HepG2 (cell line): Measurements from ENCODE around the gene GMPPB. TPM values are rescaled to one million over a fixed set of nuclear protein-coding genes. Genes with fewer than 3 reads are reported as not detected.

Experiments
- ATAC-seq: fragments of 200-7000 bp; cut with Tn5 transposase; 3 replicates; pipeline ENCODE4 v1.9.1; 2020; ENCODE audit warnings: mild to moderate bottlenecking, moderate library complexity
- BruUV-seq: library from RNA; stranded (reverse); fragments of 400-500 nt; replicated peaks from 2 replicates; lab custom pipeline; 2021; lab: Mats Ljungman, UMichigan
- CTCF ChIA-PET: fragments of 300-600 bp; formaldehyde crosslinking; extraction: SDS; loops from one replicate; lab custom pipeline; 2021; ENCODE audit warnings: low total read pairs, inconsistent platforms, low intra/inter-chr PET ratio; lab: Yijun Ruan, JAX
- POLR2A ChIA-PET: fragments of 350-600 bp; sonication (Branson Sonifier 250); formaldehyde crosslinking; loops from one replicate; lab custom pipeline; 2020; ENCODE audit warnings: antibody characterized with exemption, inconsistent platforms; lab: Yijun Ruan, JAX
- DNase-seq: peaks from one replicate; pipeline ENCODE4 v3.0.0-alpha.2; 2015; ENCODE audit warnings: low spot score
- FAIRE-seq: peaks from 3 replicates; lab custom pipeline; 2011; peaks lifted over from hg19 to GRCh38; lab: Jason Lieb, UNC
- H2AFZ ChIP-seq: one replicate; pipeline ENCODE4 v1.6.1; 2011; ENCODE audit warnings: low read length, inconsistent platforms
- H3K27ac ChIP-seq: fragments of 300-600 bp; 3 replicates; pipeline ENCODE4 v1.8.0; 2011; ENCODE audit warnings: mixed run types, mild to moderate bottlenecking, mixed read lengths, low read length, inconsistent platforms; ENCODE audit not compliant: insufficient read depth; ENCODE audit errors: extremely low read length
- H3K27me3 ChIP-seq, 2 experiments: fragments of 200-600 bp in 1 of 2; 2 replicates in 1 of 2; 3 replicates in 1 of 2; pipeline versions ENCODE4 v1.6.0 to v1.8.0; 2011; ENCODE audit warnings: low read length in 2 of 2, mild to moderate bottlenecking in 2 of 2, moderate library complexity in 2 of 2, inconsistent platforms in 1 of 2; ENCODE audit not compliant: insufficient read depth in 2 of 2, control insufficient read depth in 1 of 2
- H3K36me3 ChIP-seq, 2 experiments: fragments of 200-600 bp in 1 of 2; replicated peaks in 1 of 2; 2 replicates in 1 of 2; 3 replicates in 1 of 2; pipeline versions ENCODE4 v1.5.1 to v1.8.0; 2011; ENCODE audit warnings: low read length in 2 of 2, inconsistent platforms in 1 of 2; ENCODE audit not compliant: insufficient read depth in 2 of 2, control insufficient read depth in 1 of 2
- H3K4me1 ChIP-seq: 2 replicates; pipeline ENCODE4 v1.5.1; 2012; ENCODE audit warnings: low read length, inconsistent platforms; ENCODE audit not compliant: insufficient read depth
- H3K4me2 ChIP-seq: 2 replicates; pipeline ENCODE4 v1.6.0; 2011; ENCODE audit warnings: low read depth, low read length, inconsistent platforms
- H3K4me3 ChIP-seq, 3 experiments: fragments of 200-600 bp in 1 of 3; sonication (generic), shearing (Covaris generic) in 1 of 3; replicated peaks in 1 of 3; 2 replicates each; pipeline ENCODE4 v1.5.1; 2011 to 2016; ENCODE audit warnings: low read length in 3 of 3, inconsistent platforms in 2 of 3, low read depth in 2 of 3, mild to moderate bottlenecking in 2 of 3, control low read depth in 1 of 3, mixed read lengths in 1 of 3; ENCODE audit not compliant: insufficient read depth in 1 of 3
- H3K79me2 ChIP-seq: one replicate; pipeline ENCODE4 v1.6.1; 2011; ENCODE audit warnings: low read length, inconsistent platforms; ENCODE audit not compliant: insufficient read depth
- H3K9ac ChIP-seq: 2 replicates; pipeline ENCODE4 v1.6.0; 2011; ENCODE audit warnings: mild to moderate bottlenecking, low read depth, low read length, inconsistent platforms; ENCODE audit not compliant: insufficient read depth
- H3K9me3 ChIP-seq: 2 replicates; pipeline ENCODE4 v1.5.1; 2012; ENCODE audit warnings: mild to moderate bottlenecking, low read length
- H4K20me1 ChIP-seq: 2 replicates; pipeline ENCODE4 v1.6.0; 2011; ENCODE audit warnings: inconsistent platforms, mild to moderate bottlenecking, low read length, moderate library complexity; ENCODE audit not compliant: insufficient read depth
- AGO2 ChIP-seq: fragments of 200-400 bp; formaldehyde crosslinking; optimal IDR thresholded peaks from 2 replicates; pipeline ENCODE3; 2017; ENCODE audit warnings: mild to moderate bottlenecking, low read depth, low read length, moderate library complexity
- CCDC6 ChIP-seq: sonication (generic); formaldehyde crosslinking; IDR thresholded peaks from 2 replicates; pipeline ENCODE4 v1.8.1; 2022; ENCODE audit warnings: mild to moderate bottlenecking, missing genetic modification reagents, moderate library complexity
- CENPX ChIP-seq: sonication (generic); formaldehyde crosslinking; IDR thresholded peaks from 2 replicates; pipeline ENCODE4 v1.9.0; 2021; ENCODE audit warnings: mild to moderate bottlenecking, missing genetic modification reagents, moderate library complexity
- ELF1 ChIP-seq: sonication (generic); formaldehyde crosslinking; IDR thresholded peaks from 2 replicates; pipeline ENCODE4 v1.4.0; 2020; ENCODE audit warnings: missing genetic modification reagents
- FOXA1 ChIP-seq, 2 experiments: fragments of 450-650 bp in 1 of 2; sonication (generic) in 1 of 2; formaldehyde crosslinking in 1 of 2; IDR thresholded peaks; 2 replicates each; pipeline versions ENCODE4 v1.4.0 to v1.6.1; 2016 to 2020; ENCODE audit warnings: missing genetic modification reagents in 1 of 2
- FOXK1 ChIP-seq: sonication (generic); formaldehyde crosslinking; IDR thresholded peaks from 2 replicates; pipeline ENCODE4 v1.4.0; 2020; ENCODE audit warnings: low read depth, missing genetic modification reagents, borderline replicate concordance
- RBFOX2 ChIP-seq: fragments of 200-400 bp; formaldehyde crosslinking; IDR thresholded peaks from 2 replicates; pipeline ENCODE4 v1.6.1; 2017; ENCODE audit warnings: low read depth, mild to moderate bottlenecking, low read length
- RXRA ChIP-seq: sonication (generic); formaldehyde crosslinking; IDR thresholded peaks from 2 replicates; pipeline ENCODE4 v1.5.1; 2020; ENCODE audit warnings: missing genetic modification reagents
- SMAD9 ChIP-seq: sonication (generic); formaldehyde crosslinking; IDR thresholded peaks from 2 replicates; pipeline ENCODE4 v1.5.1; 2020; ENCODE audit warnings: mild to moderate bottlenecking, missing genetic modification reagents
- ZBTB38 ChIP-seq: sonication (generic); formaldehyde crosslinking; IDR thresholded peaks from 2 replicates; pipeline ENCODE4 v1.5.1; 2020; ENCODE audit warnings: mild to moderate bottlenecking, missing genetic modification reagents
- ZNF331 ChIP-seq: sonication (generic); formaldehyde crosslinking; IDR thresholded peaks from 2 replicates; pipeline ENCODE4 v1.4.0; 2020; ENCODE audit warnings: missing genetic modification reagents
- ZNF7 ChIP-seq: IDR thresholded peaks from 2 replicates; pipeline ENCODE4 v1.6.1; 2016; ENCODE audit warnings: missing biosample characterization, missing genetic modification reagents
- ZSCAN31 ChIP-seq: sonication (generic); formaldehyde crosslinking; IDR thresholded peaks from 2 replicates; pipeline ENCODE4 v1.5.0; 2020; ENCODE audit warnings: low read depth, mild to moderate bottlenecking, missing genetic modification reagents
- WGBS: methylation state at CpG from one replicate; pipeline ENCODE4 v1.1.6; 2017; ENCODE audit warnings: low lambda C conversion rate; 5-methylcytosine and 5-hydroxymethylcytosine counted together
- in situ Hi-C: cut with HindIII; loops from 2 replicates; pipeline ENCODE4 v1.10.0; 2017; ENCODE audit warnings: low pct_unique_long_range_greater_than_20kb; ENCODE audit not compliant: extremely low pct_ligation_motif_present
- intact Hi-C: fragments of 100-400 bp; cut with micrococcal nuclease; formaldehyde crosslinking; loops from one replicate; pipeline ENCODE4 v1.10.0; 2022; ENCODE audit not compliant: unreplicated experiment
- polyA plus RNA-seq, 8 experiments: library from polyadenylated mRNA; depleted of rRNA in 3 of 8; stranded (reverse) in 7 of 8; unstranded in 1 of 8; fragments of >200 nt; fragmentation: Illumina TruSeq in 4 of 8; extraction: Trizol in 4 of 8; gene quantifications; 2 replicates each; pipeline versions ENCODE4 v1.2.1 to v1.2.3, GENCODE V29; 2011 to 2016; ENCODE audit warnings: low read depth in 4 of 8, missing spikeins in 1 of 8, mixed read lengths in 1 of 8; ENCODE audit not compliant: insufficient read depth in 1 of 8
- total RNA-seq, 5 experiments: library from RNA; depleted of rRNA; stranded (reverse); fragments of >200 nt; fragmentation: Illumina TruSeq; extraction: Trizol; gene quantifications; 2 replicates each; pipeline ENCODE4 v1.2.3, GENCODE V29; 2016; ENCODE audit warnings: low read depth in 1 of 5
- TF ChIP-seq, protein P1 (sequence below): sonication (generic); formaldehyde crosslinking; IDR thresholded peaks from 2 replicates; pipeline ENCODE4 v1.5.1; 2020; ENCODE audit warnings: mild to moderate bottlenecking, missing genetic modification reagents, moderate library complexity
- TF ChIP-seq, protein P2 (sequence below): sonication (generic); formaldehyde crosslinking; IDR thresholded peaks from 2 replicates; pipeline ENCODE4 v1.4.0; 2020; ENCODE audit warnings: missing genetic modification reagents

Gene GMPPB
- total and polyA plus RNA-seq, 2 of the 13 experiments (the other 11 are each of a cell fraction or from before 2014, with no cell fraction given), result 6.5 to 23.1 TPM

- ChIA-PET POLR2A (no interaction called here), CTCF (no interaction called here)
- H3K36me3 ChIP-seq, result peaks cover 19% of the 10 kb centered on the region in 2 experiments; a peak in 4 of 5 replicates
- H4K20me1 ChIP-seq, result no peaks in the 10 kb centered on the region
- H3K9me3 ChIP-seq, result no peaks in the 10 kb centered on the region
- FAIRE-seq, result no peak
- in situ Hi-C loops, result no loop called here
- H3K4me3 ChIP-seq, result no peak overlapping the region
- H3K79me2 ChIP-seq, result peaks cover 10% of the 10 kb centered on the region
- peaks cover 16% of the 10 kb centered on the region for H3K4me1 ChIP-seq
- WGBS, result 98% methylated on average over 64 of the region's 75 CpGs
- no TSS peak for BruUV-seq
- H3K27ac ChIP-seq, result no peak overlapping the region
- no peak for ATAC-seq
- H2AFZ ChIP-seq, result no peak overlapping the region
- DNase-seq, result no peak
- no peak overlapping the region for H3K9ac ChIP-seq
- H3K27me3 ChIP-seq, result no peaks in the 10 kb centered on the region
- H3K4me2 ChIP-seq, result no peak overlapping the region
- intact Hi-C loops, result no loop called here
- TF ChIP-seq CENPX (CRISPR knock-in tag) (no peak), RXRA (CRISPR knock-in tag) (no peak), SMAD9 (CRISPR knock-in tag) (no peak), AGO2 (peak; percentile 76), ZSCAN31 (CRISPR knock-in tag) (no peak), ELF1 (CRISPR knock-in tag) (no peak), RBFOX2 (peak; percentile 40), ZNF331 (CRISPR knock-in tag) (no peak), CCDC6 (CRISPR knock-in tag) (no peak), ZBTB38 (peak; percentile 2; the same call in 1 of the 2 replicates), ZNF7 (no peak), FOXK1 (no peak), FOXA1 (IDR thresholded peaks at IDR 0.05) (no peak), FOXA1 (CRISPR knock-in tag; IDR thresholded peaks at IDR 0.05) (no peak)
- TF ChIP-seq, protein P1, sequence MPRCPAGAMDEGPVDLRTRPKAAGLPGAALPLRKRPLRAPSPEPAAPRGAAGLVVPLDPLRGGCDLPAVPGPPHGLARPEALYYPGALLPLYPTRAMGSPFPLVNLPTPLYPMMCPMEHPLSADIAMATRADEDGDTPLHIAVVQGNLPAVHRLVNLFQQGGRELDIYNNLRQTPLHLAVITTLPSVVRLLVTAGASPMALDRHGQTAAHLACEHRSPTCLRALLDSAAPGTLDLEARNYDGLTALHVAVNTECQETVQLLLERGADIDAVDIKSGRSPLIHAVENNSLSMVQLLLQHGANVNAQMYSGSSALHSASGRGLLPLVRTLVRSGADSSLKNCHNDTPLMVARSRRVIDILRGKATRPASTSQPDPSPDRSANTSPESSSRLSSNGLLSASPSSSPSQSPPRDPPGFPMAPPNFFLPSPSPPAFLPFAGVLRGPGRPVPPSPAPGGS (CRISPR knock-in tag), result no peak
- TF ChIP-seq, protein P2, sequence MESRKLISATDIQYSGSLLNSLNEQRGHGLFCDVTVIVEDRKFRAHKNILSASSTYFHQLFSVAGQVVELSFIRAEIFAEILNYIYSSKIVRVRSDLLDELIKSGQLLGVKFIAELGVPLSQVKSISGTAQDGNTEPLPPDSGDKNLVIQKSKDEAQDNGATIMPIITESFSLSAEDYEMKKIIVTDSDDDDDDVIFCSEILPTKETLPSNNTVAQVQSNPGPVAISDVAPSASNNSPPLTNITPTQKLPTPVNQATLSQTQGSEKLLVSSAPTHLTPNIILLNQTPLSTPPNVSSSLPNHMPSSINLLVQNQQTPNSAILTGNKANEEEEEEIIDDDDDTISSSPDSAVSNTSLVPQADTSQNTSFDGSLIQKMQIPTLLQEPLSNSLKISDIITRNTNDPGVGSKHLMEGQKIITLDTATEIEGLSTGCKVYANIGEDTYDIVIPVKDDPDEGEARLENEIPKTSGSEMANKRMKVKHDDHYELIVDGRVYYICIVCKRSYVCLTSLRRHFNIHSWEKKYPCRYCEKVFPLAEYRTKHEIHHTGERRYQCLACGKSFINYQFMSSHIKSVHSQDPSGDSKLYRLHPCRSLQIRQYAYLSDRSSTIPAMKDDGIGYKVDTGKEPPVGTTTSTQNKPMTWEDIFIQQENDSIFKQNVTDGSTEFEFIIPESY, result peak; percentile 12; the same call in 1 of the 2 replicates
Observed at GRCh38 chr3:49717959-49718857, 5.5 kb downstream of the GMPPB start.
